Osteocyte (in vitro differentiated cells): ENCODE results near the gene FDPS. TPM values are rescaled to one million over a fixed set of nuclear protein-coding genes. Genes with fewer than 3 reads are reported as not detected.

Source experiments
- DNase-seq: peaks from one replicate; pipeline ENCODE4 v3.0.0; 2021; ENCODE audit warnings: mixed read lengths; ENCODE audit not compliant: unreplicated experiment; ENCODE audit errors: extremely low spot score
- H3K27ac Mint-ChIP-seq: one replicate; pipeline ENCODE4 v1.8.0; 2021; ENCODE audit warnings: mild to moderate bottlenecking, mixed read lengths; ENCODE audit not compliant: unreplicated experiment
- H3K27me3 Mint-ChIP-seq: one replicate; pipeline ENCODE4 v1.8.0; 2021; ENCODE audit warnings: mixed read lengths; ENCODE audit not compliant: unreplicated experiment
- H3K36me3 Mint-ChIP-seq: one replicate; pipeline ENCODE4 v1.8.0; 2021; ENCODE audit warnings: mixed read lengths; ENCODE audit not compliant: unreplicated experiment
- H3K4me1 Mint-ChIP-seq: one replicate; pipeline ENCODE4 v1.8.0; 2021; ENCODE audit warnings: mixed read lengths; ENCODE audit not compliant: unreplicated experiment
- H3K4me3 Mint-ChIP-seq: one replicate; pipeline ENCODE4 v1.8.0; 2021; ENCODE audit warnings: mild to moderate bottlenecking, moderate library complexity, mixed read lengths; ENCODE audit not compliant: unreplicated experiment
- H3K9me3 Mint-ChIP-seq: one replicate; pipeline ENCODE4 v1.8.0; 2021; ENCODE audit warnings: mixed read lengths; ENCODE audit not compliant: unreplicated experiment
- CTCF ChIP-seq: fragments of 200-600 bp; sonication (generic); IDR thresholded peaks from 2 replicates; pipeline ENCODE4 v1.5.0; 2021; ENCODE audit warnings: antibody characterized with exemption, mild to moderate bottlenecking, moderate library complexity
- total RNA-seq: library from RNA; stranded (reverse); gene quantifications from 2 replicates; pipeline ENCODE4 v1.2.1, GENCODE V29; 2021

FDPS gene
- total RNA-seq, 1 donor from 2014 or later, result 119 TPM

- peaks cover 5% of the 10 kb centered on the region for H3K36me3 Mint-ChIP-seq
- no peak for TF ChIP-seq CTCF
- DNase-seq, result no peak
- H3K9me3 Mint-ChIP-seq, result no peaks in the 10 kb centered on the region
- peaks cover 32% of the 10 kb centered on the region for H3K4me1 Mint-ChIP-seq
- peak overlapping the region; percentile 86 for H3K4me3 Mint-ChIP-seq
- no peaks in the 10 kb centered on the region for H3K27me3 Mint-ChIP-seq
- peak overlapping the region; percentile 83 for H3K27ac Mint-ChIP-seq
Measured at GRCh38 chr1:155322571-155322952, 13.9 kb downstream of the FDPS start.

GRCh38 chr1:155322953-155323728, 14.5 kb downstream of the FDPS start:
- peak; percentile 98 for DNase-seq
- Mint-ChIP-seq H3K36me3 (peaks cover 8% of the 10 kb centered on the region), H3K4me3 (peak overlapping the region; percentile 86), H3K9me3 (no peaks in the 10 kb centered on the region), H3K4me1 (peaks cover 32% of the 10 kb centered on the region), H3K27ac (peak overlapping the region; percentile 80), H3K27me3 (no peaks in the 10 kb centered on the region)
- TF ChIP-seq CTCF, result peak; percentile 97

- no peak for TF ChIP-seq CTCF
- Mint-ChIP-seq H3K27ac (peak overlapping the region; percentile 67), H3K27me3 (no peaks in the 10 kb centered on the region)
Measured at GRCh38 chr1:155323729-155324036, 15.0 kb downstream of the FDPS start.

GRCh38 chr1:155324037-155324716, 15.5 kb downstream of the FDPS start:
- peak overlapping the region; percentile 86 for H3K4me3 Mint-ChIP-seq
- peak overlapping the region; percentile 67 for H3K27ac Mint-ChIP-seq

More at GRCh38 chr1:155323729-155324036, 15.0 kb downstream of the FDPS start:
- Mint-ChIP-seq H3K4me1 (peaks cover 32% of the 10 kb centered on the region), H3K36me3 (peaks cover 8% of the 10 kb centered on the region), H3K4me3 (peak overlapping the region; percentile 86), H3K9me3 (no peaks in the 10 kb centered on the region)
- DNase-seq, result peak; percentile 93

More at GRCh38 chr1:155324037-155324716, 15.5 kb downstream of the FDPS start:
- Mint-ChIP-seq H3K27me3 (no peaks in the 10 kb centered on the region), H3K9me3 (no peaks in the 10 kb centered on the region), H3K4me1 (peaks cover 32% of the 10 kb centered on the region), H3K36me3 (peaks cover 3% of the 10 kb centered on the region)
- TF ChIP-seq CTCF, result no peak
- DNase-seq, result peak; percentile 96
